Measurements from ENCODE around the gene USP12. TPM values are rescaled to one million over a fixed set of nuclear protein-coding genes. Genes with fewer than 3 reads are reported as not detected.
A peak's percentile ranks its signal among the peaks of the same experiment; 100 is the strongest.

Gene USP12
- total and polyA plus RNA-seq, 10 donors = 13.3 to 37.3 (median 28.3) TPM

DNA sequence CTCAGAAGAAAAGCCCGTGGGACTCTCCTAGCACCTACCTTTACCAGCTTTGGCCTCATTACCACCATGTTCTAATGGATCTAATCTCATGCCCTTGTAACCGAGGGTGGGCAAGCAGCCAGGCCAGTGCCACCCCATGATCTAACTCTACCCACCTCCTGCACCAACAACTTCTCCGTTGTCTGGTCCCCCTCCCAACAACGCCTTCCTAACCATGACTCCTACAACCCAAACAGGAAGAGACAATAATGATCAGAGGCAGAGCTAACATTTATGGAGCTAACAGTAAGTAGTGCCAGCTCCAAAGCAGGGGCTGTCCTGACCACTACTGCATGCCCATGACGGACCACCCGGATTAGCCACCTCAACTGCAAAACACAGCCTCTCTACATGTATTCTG, 3.5 kb downstream of the USP12 start:
- peak overlapping the region in 1 of 8 donors; percentile 11 for H3K4me3 ChIP-seq

DNA sequence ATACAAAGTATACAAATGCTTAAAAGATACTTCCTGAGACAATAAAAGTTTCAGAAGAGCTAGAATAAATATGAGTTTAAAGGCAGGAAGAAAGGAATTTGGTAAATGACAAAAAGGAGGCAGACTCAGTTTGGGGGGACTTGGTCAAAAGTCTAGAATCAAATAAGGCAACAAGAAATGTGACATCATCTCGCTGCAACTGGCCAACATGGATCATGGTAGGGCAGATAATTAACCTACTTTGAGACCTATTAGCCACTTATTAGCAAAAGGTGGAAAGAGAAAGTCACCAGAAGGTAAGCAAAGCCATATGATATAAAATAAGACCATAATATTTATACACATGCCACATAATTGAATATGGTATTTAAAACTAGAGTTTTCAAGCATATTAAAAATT, 5.3 kb downstream of the USP12 start:
- peaks cover 24 to 95% (median 72%) of the 10 kb centered on the region in 6 donors for H3K4me1 ChIP-seq

More for the DNA sequence above, 3.5 kb downstream of the USP12 start:
- H3K4me1 ChIP-seq = peaks cover 29 to 87% (median 66%) of the 10 kb centered on the region in 6 donors
- H3K36me3 ChIP-seq = no peaks in the 10 kb centered on the region
- peak in 2 of 3 donors; percentile 20 to 22 for TF ChIP-seq POLR2AphosphoS5 (IDR thresholded peaks at IDR 0.05)
- TF ChIP-seq POLR2A (IDR thresholded peaks at IDR 0.05) = no peak
- no peaks in the 10 kb centered on the region for H3K9me3 ChIP-seq
- H3K27me3 ChIP-seq (replicated peaks in 1 of 7) = no peaks in the 10 kb centered on the region
- peak overlapping the region in 5 of 8 donors; percentile 3 to 99 (median 14) for H3K27ac ChIP-seq
- intact Hi-C loops (cut with DNase I; ENCODE audit: low total_unique reads) = loop anchor here (5.0 kb wide), 1 partner anchor 79 kb away; no protein-coding TSS in a partner anchor
- WGBS, 5 donors = 29 to 41% (median 32%) methylated on average over 6 of the region's 6 CpGs
- no peak for DNase-seq

DNA sequence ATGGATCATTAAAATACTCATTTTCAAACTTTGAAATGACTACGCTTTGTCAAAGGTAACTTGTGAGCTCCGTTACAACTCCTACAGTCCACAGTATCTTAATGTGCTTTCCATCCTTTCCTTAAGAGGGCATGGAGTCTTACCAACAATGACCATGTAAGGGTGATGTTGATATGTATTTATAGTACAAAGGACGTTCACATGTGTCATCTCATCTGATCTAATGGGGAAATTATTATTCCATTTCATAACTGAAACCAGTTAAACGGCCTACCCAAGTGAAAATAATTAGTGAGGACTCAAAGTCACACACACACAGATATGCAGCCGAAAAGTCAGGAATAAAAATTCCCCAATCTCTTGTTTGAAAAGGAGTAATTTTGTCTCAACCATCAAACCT, 9.6 kb downstream of the USP12 start:
- 66 to 79% (median 73%) methylated on average over 5 of the region's 5 CpGs for WGBS, 5 donors
- H3K4me3 ChIP-seq = no peak overlapping the region
- no peak overlapping the region for H3K27ac ChIP-seq
- intact Hi-C loops (cut with DNase I; ENCODE audit: low total_unique reads) = no loop called here
- no peak for DNase-seq
- no peaks in the 10 kb centered on the region for H3K36me3 ChIP-seq
- H3K27me3 ChIP-seq (replicated peaks in 1 of 7) = no peaks in the 10 kb centered on the region
- TF ChIP-seq POLR2A (IDR thresholded peaks at IDR 0.05) (no peak), POLR2AphosphoS5 (IDR thresholded peaks at IDR 0.05) (no peak)
- TF ChIP-seq, protein P1, sequence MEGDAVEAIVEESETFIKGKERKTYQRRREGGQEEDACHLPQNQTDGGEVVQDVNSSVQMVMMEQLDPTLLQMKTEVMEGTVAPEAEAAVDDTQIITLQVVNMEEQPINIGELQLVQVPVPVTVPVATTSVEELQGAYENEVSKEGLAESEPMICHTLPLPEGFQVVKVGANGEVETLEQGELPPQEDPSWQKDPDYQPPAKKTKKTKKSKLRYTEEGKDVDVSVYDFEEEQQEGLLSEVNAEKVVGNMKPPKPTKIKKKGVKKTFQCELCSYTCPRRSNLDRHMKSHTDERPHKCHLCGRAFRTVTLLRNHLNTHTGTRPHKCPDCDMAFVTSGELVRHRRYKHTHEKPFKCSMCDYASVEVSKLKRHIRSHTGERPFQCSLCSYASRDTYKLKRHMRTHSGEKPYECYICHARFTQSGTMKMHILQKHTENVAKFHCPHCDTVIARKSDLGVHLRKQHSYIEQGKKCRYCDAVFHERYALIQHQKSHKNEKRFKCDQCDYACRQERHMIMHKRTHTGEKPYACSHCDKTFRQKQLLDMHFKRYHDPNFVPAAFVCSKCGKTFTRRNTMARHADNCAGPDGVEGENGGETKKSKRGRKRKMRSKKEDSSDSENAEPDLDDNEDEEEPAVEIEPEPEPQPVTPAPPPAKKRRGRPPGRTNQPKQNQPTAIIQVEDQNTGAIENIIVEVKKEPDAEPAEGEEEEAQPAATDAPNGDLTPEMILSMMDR (IDR thresholded peaks at IDR 0.05 in 8 of 11, conservative IDR thresholded peaks at IDR 0.05 in 3 of 11) = no peak
- peaks cover 0 to 91% (median 50%) of the 10 kb centered on the region in 6 donors for H3K4me1 ChIP-seq
- H3K9me3 ChIP-seq = no peaks in the 10 kb centered on the region

More for the DNA sequence above, 5.3 kb downstream of the USP12 start:
- no peak for DNase-seq
- WGBS, 5 donors = 84 to 98% (median 91%) methylated on average over 1 of the region's 1 CpG
- intact Hi-C loops (cut with DNase I; ENCODE audit: low total_unique reads) = loop anchor here (5.0 kb wide), 1 partner anchor 81 kb away; no protein-coding TSS in a partner anchor
- Histone ChIP-seq H3K27me3 (replicated peaks in 1 of 7) (no peaks in the 10 kb centered on the region), H3K27ac (no peak overlapping the region), H3K9me3 (no peaks in the 10 kb centered on the region), H3K36me3 (no peaks in the 10 kb centered on the region), H3K4me3 (no peak overlapping the region)
- TF ChIP-seq POLR2A (IDR thresholded peaks at IDR 0.05) = no peak
- no peak for TF ChIP-seq POLR2AphosphoS5 (IDR thresholded peaks at IDR 0.05)
- TF ChIP-seq, protein P1 (IDR thresholded peaks at IDR 0.05 in 8 of 11, conservative IDR thresholded peaks at IDR 0.05 in 3 of 11) = no peak

DNA sequence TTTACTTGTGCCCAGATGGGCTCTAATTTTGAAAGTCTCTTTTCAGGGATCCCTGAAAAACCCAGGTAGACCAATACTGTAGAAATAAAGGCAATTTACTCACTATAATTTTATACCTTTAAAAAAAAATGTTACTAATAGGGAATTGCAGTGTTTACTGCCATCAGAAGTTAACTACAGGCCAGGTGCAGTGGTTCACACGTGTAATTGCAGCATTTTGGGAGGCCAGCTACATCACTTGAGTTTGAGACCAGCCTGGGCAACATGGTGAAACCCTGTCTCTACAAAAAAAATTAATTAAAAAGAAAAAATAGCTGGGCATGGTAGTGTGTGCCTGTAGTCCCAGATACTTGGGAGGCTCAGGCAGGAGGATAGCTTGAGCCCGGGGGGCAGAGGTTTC, 10.2 kb downstream of the USP12 start:
- Histone ChIP-seq H3K4me3 (no peak overlapping the region), H3K9me3 (peaks cover 0 to 5% (median 3%) of the 10 kb centered on the region in 8 donors), H3K27ac (no peak overlapping the region), H3K27me3 (replicated peaks in 1 of 7) (no peaks in the 10 kb centered on the region), H3K4me1 (peaks cover 0 to 86% (median 45%) of the 10 kb centered on the region in 6 donors), H3K36me3 (peaks cover 0 to 3% (median 0%) of the 10 kb centered on the region in 6 donors)
- TF ChIP-seq, protein P1 (IDR thresholded peaks at IDR 0.05 in 8 of 11, conservative IDR thresholded peaks at IDR 0.05 in 3 of 11) = no peak
- TF ChIP-seq POLR2AphosphoS5 (IDR thresholded peaks at IDR 0.05) (no peak), POLR2A (IDR thresholded peaks at IDR 0.05) (no peak)
- WGBS, 5 donors = 70 to 91% (median 74%) methylated on average over 2 of the region's 2 CpGs
- no peak for DNase-seq
- intact Hi-C loops (cut with DNase I; ENCODE audit: low total_unique reads) = no loop called here
